Endothelial cell of umbilical vein (primary cell): Measurements from ENCODE around the gene DMD. TPM values are rescaled to one million over a fixed set of nuclear protein-coding genes. Genes with fewer than 3 reads are reported as not detected.
A peak's percentile ranks its signal among the peaks of the same experiment; 100 is the strongest.

Source experiments
- BruUV-seq: library from RNA; stranded (reverse); fragments of 400-500 nt; replicated peaks from 2 replicates; lab custom pipeline; 2021; lab: Mats Ljungman, UMichigan
- CTCF ChIA-PET: fragments of 300-600, 350-600 bp; sonication (Branson Sonifier 250); formaldehyde crosslinking; loops from one replicate; lab custom pipeline; 2021; ENCODE audit warnings: antibody characterized with exemption, inconsistent platforms; lab: Charles Lee
- POLR2A ChIA-PET: fragments of 300-600, 350-600 bp; sonication (Branson Sonifier 250); formaldehyde crosslinking; loops from one replicate; lab custom pipeline; 2021; ENCODE audit warnings: antibody characterized with exemption, inconsistent platforms; lab: Charles Lee
- DNase-seq: peaks from one replicate; pipeline ENCODE4 v3.0.0-alpha.2; 2011; ENCODE audit warnings: low read depth, low spot score
- FAIRE-seq: peaks from 2 replicates; lab custom pipeline; 2011; peaks lifted over from hg19 to GRCh38; lab: Jason Lieb, UNC
- H2AFZ ChIP-seq: 2 replicates; pipeline ENCODE4 v1.6.0; 2012; ENCODE audit warnings: low read depth, low read length, control low read depth, inconsistent platforms
- H3K27ac ChIP-seq: 2 replicates; pipeline ENCODE4 v1.5.1; 2011; ENCODE audit warnings: low read depth, mild to moderate bottlenecking, control low read depth, low read length, moderate library complexity; ENCODE audit not compliant: insufficient read depth
- H3K27me3 ChIP-seq, 2 experiments: 2 replicates each; pipeline versions ENCODE4 v1.6.0 to v1.6.1; 2011; ENCODE audit warnings: low read length in 2 of 2, mixed read lengths in 1 of 2; ENCODE audit not compliant: control insufficient read depth in 2 of 2, insufficient read depth in 2 of 2
- H3K36me3 ChIP-seq, 2 experiments: 2 replicates in 1 of 2; 3 replicates in 1 of 2; pipeline ENCODE4 v1.5.1; 2011; ENCODE audit warnings: low read length in 2 of 2, mild to moderate bottlenecking in 1 of 2, moderate library complexity in 1 of 2; ENCODE audit not compliant: control insufficient read depth in 2 of 2, insufficient read depth in 2 of 2; ENCODE audit errors: extremely low read depth in 1 of 2
- H3K4me1 ChIP-seq: 3 replicates; pipeline ENCODE4 v1.5.1; 2011; ENCODE audit warnings: mild to moderate bottlenecking, low read length; ENCODE audit not compliant: control insufficient read depth, insufficient read depth; ENCODE audit errors: extremely low read depth
- H3K4me2 ChIP-seq: 2 replicates; pipeline ENCODE4 v1.6.1; 2011; ENCODE audit warnings: low read length, control low read depth, mixed read lengths; ENCODE audit not compliant: insufficient read depth
- H3K4me3 ChIP-seq, 3 experiments: fragments of 200-600 bp in 1 of 3; sonication (generic), shearing (Covaris generic) in 1 of 3; replicated peaks in 1 of 3; 2 replicates each; pipeline ENCODE4 v1.5.1; 2011 to 2016; ENCODE audit warnings: control low read depth in 3 of 3, low read length in 3 of 3, mild to moderate bottlenecking in 2 of 3, inconsistent platforms in 1 of 3, low read depth in 1 of 3, moderate library complexity in 1 of 3; ENCODE audit not compliant: insufficient read depth in 1 of 3
- H3K79me2 ChIP-seq: 2 replicates; pipeline ENCODE4 v1.6.0; 2012; ENCODE audit warnings: low read length, inconsistent platforms; ENCODE audit not compliant: control insufficient read depth, insufficient read depth
- H3K9ac ChIP-seq: replicated peaks from 2 replicates; pipeline ENCODE3; 2011; ENCODE audit warnings: low read length, control low read depth; ENCODE audit not compliant: insufficient read depth; ENCODE audit errors: extremely low read depth
- H3K9me1 ChIP-seq: replicated peaks from 3 replicates; pipeline ENCODE4 v1.6.0; 2011; ENCODE audit warnings: mild to moderate bottlenecking, low read length; ENCODE audit not compliant: control insufficient read depth, insufficient read depth; ENCODE audit errors: extremely low read depth
- H3K9me3 ChIP-seq: replicated peaks from 2 replicates; pipeline ENCODE4 v1.5.1; 2012; ENCODE audit warnings: low read length, inconsistent platforms; ENCODE audit not compliant: control insufficient read depth, insufficient read depth
- H4K20me1 ChIP-seq: replicated peaks from 2 replicates; pipeline ENCODE3; 2011; ENCODE audit warnings: mild to moderate bottlenecking, low read length; ENCODE audit not compliant: control insufficient read depth, insufficient read depth; ENCODE audit errors: extremely low read depth
- CTCF ChIP-seq, 2 donors: IDR thresholded peaks; 1 replicate in 1 of 2; 2 replicates in 1 of 2; pipeline ENCODE4 v1.5.1; 2011; ENCODE audit warnings: low read length in 2 of 2, mild to moderate bottlenecking in 2 of 2, moderate library complexity in 2 of 2, control low read depth in 1 of 2, inconsistent platforms in 1 of 2, low read depth in 1 of 2; ENCODE audit not compliant: insufficient read depth in 1 of 2; ENCODE audit errors: extremely low read depth in 1 of 2
- EZH2 ChIP-seq: IDR thresholded peaks from 2 replicates; pipeline ENCODE4 v1.6.1; 2012; ENCODE audit warnings: borderline replicate concordance, low read depth, mild to moderate bottlenecking, moderate library complexity, low read length, inconsistent platforms; ENCODE audit not compliant: severe bottlenecking
- FOS ChIP-seq: IDR thresholded peaks from 2 replicates; pipeline ENCODE4 v1.6.1; 2011; ENCODE audit warnings: mild to moderate bottlenecking, low read length, moderate library complexity, borderline replicate concordance; ENCODE audit not compliant: insufficient read depth
- GATA2 ChIP-seq: IDR thresholded peaks from 2 replicates; pipeline ENCODE4 v1.7.0; 2011; ENCODE audit warnings: low read depth, mild to moderate bottlenecking, moderate library complexity, mixed read lengths, low read length; ENCODE audit not compliant: insufficient read length, insufficient read depth
- JUN ChIP-seq: IDR thresholded peaks from 2 replicates; pipeline ENCODE4 v1.6.1; 2011; ENCODE audit warnings: borderline replicate concordance, low read depth; ENCODE audit not compliant: insufficient read length, insufficient read depth
- MAX ChIP-seq: IDR thresholded peaks from 2 replicates; pipeline ENCODE4 v1.6.1; 2011; ENCODE audit not compliant: insufficient read depth, insufficient read length
- MYC ChIP-seq: IDR thresholded peaks from one replicate; pipeline ENCODE4 v1.6.1; 2011; ENCODE audit warnings: mild to moderate bottlenecking, low read depth, low read length
- POLR2A ChIP-seq: IDR thresholded peaks from 2 replicates; pipeline ENCODE4 v1.6.1; 2012; ENCODE audit warnings: low read depth, mild to moderate bottlenecking, control low read depth, low read length
- POLR2AphosphoS5 ChIP-seq: IDR thresholded peaks from 2 replicates; pipeline ENCODE4 v1.6.1; 2012; ENCODE audit warnings: low read depth, mild to moderate bottlenecking, control low read depth, low read length, moderate library complexity; ENCODE audit not compliant: insufficient read depth
- dilution Hi-C: fragments of 300-500 bp; cut with MboI; formaldehyde crosslinking; loops from one replicate; pipeline ENCODE4 v1.15.0; 2019; ENCODE audit warnings: low sequenced_read_pairs; ENCODE audit not compliant: extremely low pct_ligation_motif_present
- intact Hi-C: fragments of 100-400 bp; cut with micrococcal nuclease; formaldehyde crosslinking; loops from one replicate; pipeline ENCODE4 v1.10.0; 2022
- polyA plus RNA-seq, 4 experiments: library from polyadenylated mRNA; depleted of rRNA in 3 of 4; stranded (reverse) in 3 of 4; unstranded in 1 of 4; fragments of >200 nt; gene quantifications; 2 replicates each; pipeline versions ENCODE4 v1.2.1 to v1.2.3, GENCODE V29; 2011 to 2012; ENCODE audit warnings: missing spikeins in 1 of 4
- total RNA-seq: library from RNA; stranded (reverse); gene quantifications from 2 replicates; pipeline ENCODE4 v1.2.3, GENCODE V29; 2021

The DMD gene
- total and polyA plus RNA-seq, 2 donors (not counting 3 experiments of a cell fraction or from before 2014, with no cell fraction given): 7.3 to 9.0 TPM

- no peak overlapping the region for H3K4me2 ChIP-seq
- DNase-seq: peak; percentile 73
Observed at GRCh38 chrX:31527455-31528126, 1683.8 kb downstream of the DMD start.

More at GRCh38 chrX:31527455-31528126, 1683.8 kb downstream of the DMD start:
- BruUV-seq: no TSS peak
- FAIRE-seq: peak; percentile 50
- no peak overlapping the region for H3K9ac ChIP-seq
- POLR2A ChIA-PET: no interaction called here
- intact Hi-C loops (loop anchor here (1.0 kb wide), 1 partner anchor 8 kb away; no protein-coding TSS in a partner anchor), dilution Hi-C loops (no loop called here)
- no peaks in the 10 kb centered on the region for H3K79me2 ChIP-seq
- no peaks in the 10 kb centered on the region for H3K9me1 ChIP-seq
- no peaks in the 10 kb centered on the region for H4K20me1 ChIP-seq
- H3K27me3 ChIP-seq: no peaks in the 10 kb centered on the region
- H3K9me3 ChIP-seq: no peaks in the 10 kb centered on the region
- peaks cover 5% of the 10 kb centered on the region for H3K4me1 ChIP-seq
- peak overlapping the region; percentile 19 for H2AFZ ChIP-seq
- no peak for TF ChIP-seq CTCF (IDR thresholded peaks at IDR 0.05; ENCODE audit: extremely low read depth in 1 of 2, insufficient read depth in 1 of 2, low read depth in 1 of 2, low read length in 2 of 2)
- TF ChIP-seq MYC: no peak
- no peak for TF ChIP-seq MAX
- no peak for TF ChIP-seq JUN
- TF ChIP-seq POLR2AphosphoS5: no peak
- no peak for TF ChIP-seq GATA2
- no peak for TF ChIP-seq EZH2
- TF ChIP-seq POLR2A: no peak
- TF ChIP-seq FOS: no peak
- CTCF ChIA-PET: interaction anchor here (0.6 to 0.9 kb wide), 4 partner anchors 9 to 314 kb away, joined by 3 to 4 read pairs (median 3); no protein-coding TSS in a partner anchor
- no peak overlapping the region for H3K4me3 ChIP-seq
- H3K36me3 ChIP-seq: no peaks in the 10 kb centered on the region
- H3K27ac ChIP-seq: no peak overlapping the region
